Right lobe of liver (tissue), 6 donors: ENCODE measurements around the gene CPT2. TPM values are rescaled to one million over a fixed set of nuclear protein-coding genes. Genes with fewer than 3 reads are reported as not detected.

Source experiments
- ATAC-seq, 4 donors: fragments of 200-7000 bp; cut with Tn5 transposase; one replicate each; pipeline ENCODE4 v1.9.1; 2020; ENCODE audit warnings: mild to moderate bottlenecking in 4 of 4, moderate library complexity in 4 of 4
- DNase-seq, 3 donors: peaks; one replicate each; pipeline ENCODE4 v3.0.0-alpha.2; 2020
- H3K27ac ChIP-seq, 3 donors: fragments of 200-600 bp; one replicate each; pipeline ENCODE4 v1.8.0; 2022
- H3K27me3 ChIP-seq, 2 donors: fragments of 200-600 bp; one replicate each; pipeline ENCODE4 v1.8.0; 2022
- H3K36me3 ChIP-seq, 4 donors: fragments of 200-600 bp; sonication (generic) in 1 of 4; one replicate each; pipeline versions ENCODE4 v1.5.1 to v1.8.0; 2017 to 2022; ENCODE audit warnings: control low read depth in 1 of 4
- H3K4me1 ChIP-seq, 4 donors: fragments of 200-600 bp; sonication (generic) in 1 of 4; one replicate each; pipeline versions ENCODE4 v1.5.1 to v1.8.0; 2017 to 2022; ENCODE audit warnings: control low read depth in 1 of 4
- H3K4me3 ChIP-seq, 3 donors: fragments of 200-600 bp; one replicate each; pipeline ENCODE4 v1.8.0; 2022
- H3K9me3 ChIP-seq, 4 donors: fragments of 200-600 bp; sonication (generic) in 1 of 4; one replicate each; pipeline versions ENCODE4 v1.5.1 to v1.8.0; 2017 to 2022; ENCODE audit warnings: control low read depth in 1 of 4
- POLR2A ChIP-seq: fragments of 450-650 bp; IDR thresholded peaks from one replicate; pipeline ENCODE4 v1.6.1; 2017; ENCODE audit warnings: antibody characterized with exemption, mild to moderate bottlenecking
- WGBS: methylation state at CpG from one replicate; pipeline ENCODE4 v1.1.6; 2018; ENCODE audit warnings: low coverage, low lambda C conversion rate; ENCODE audit not compliant: insufficient coverage; ENCODE audit errors: missing lambda C conversion rate; 5-methylcytosine and 5-hydroxymethylcytosine counted together
- intact Hi-C, 2 donors: fragments of 100-400 bp; cut with DNase I; formaldehyde crosslinking; loops; one replicate each; pipeline versions ENCODE4 v1.11.2 to v1.14.1; 2022
- total RNA-seq, 6 experiments: library from RNA; depleted of rRNA in 2 of 6; stranded (reverse); fragments of >200 nt in 2 of 6; fragmentation: NEBNext Ultra II Directional in 3 of 6; extraction: Animal tissue kit (Norgen Biotek cat#: 25700) in 3 of 6; gene quantifications; one replicate each; pipeline versions ENCODE4 v1.1.0 to v1.2.4, GENCODE V29; 2016 to 2023
- TF ChIP-seq, protein P1 (sequence below), 4 donors: fragments of 200-600 bp in 3 of 4; fragments of 450-650 bp in 1 of 4; IDR thresholded peaks; one replicate each; pipeline versions ENCODE4 v1.5.1 to v1.8.0; 2016 to 2022; ENCODE audit warnings: antibody characterized with exemption in 4 of 4, mild to moderate bottlenecking in 2 of 4
- donor health status: DM: no; HTN: yes; CAD: no.
- donor health status: DM: no; HTN: no; CAD: no.
- donor health status: DM: no; HTN: no; CAD: no.
- donor health status: DM: no; HTN: yes; CAD: no.
- donor health status: DM: no; HTN: yes; CAD: no.

CPT2 gene
- total RNA-seq, 6 experiments from 2014 or later = 37.6 to 108 (median 81.6) TPM

- Histone ChIP-seq H3K27ac (no peak overlapping the region), H3K9me3 (no peaks in the 10 kb centered on the region), H3K27me3 (no peaks in the 10 kb centered on the region), H3K4me3 (no peak overlapping the region), H3K36me3 (no peaks in the 10 kb centered on the region), H3K4me1 (no peaks in the 10 kb centered on the region)
- intact Hi-C loops = no loop called here
- peak in 3 of 4 donors; percentile 20 to 43 (median 41) for ATAC-seq
- TF ChIP-seq POLR2A = no peak
- TF ChIP-seq, protein P1, sequence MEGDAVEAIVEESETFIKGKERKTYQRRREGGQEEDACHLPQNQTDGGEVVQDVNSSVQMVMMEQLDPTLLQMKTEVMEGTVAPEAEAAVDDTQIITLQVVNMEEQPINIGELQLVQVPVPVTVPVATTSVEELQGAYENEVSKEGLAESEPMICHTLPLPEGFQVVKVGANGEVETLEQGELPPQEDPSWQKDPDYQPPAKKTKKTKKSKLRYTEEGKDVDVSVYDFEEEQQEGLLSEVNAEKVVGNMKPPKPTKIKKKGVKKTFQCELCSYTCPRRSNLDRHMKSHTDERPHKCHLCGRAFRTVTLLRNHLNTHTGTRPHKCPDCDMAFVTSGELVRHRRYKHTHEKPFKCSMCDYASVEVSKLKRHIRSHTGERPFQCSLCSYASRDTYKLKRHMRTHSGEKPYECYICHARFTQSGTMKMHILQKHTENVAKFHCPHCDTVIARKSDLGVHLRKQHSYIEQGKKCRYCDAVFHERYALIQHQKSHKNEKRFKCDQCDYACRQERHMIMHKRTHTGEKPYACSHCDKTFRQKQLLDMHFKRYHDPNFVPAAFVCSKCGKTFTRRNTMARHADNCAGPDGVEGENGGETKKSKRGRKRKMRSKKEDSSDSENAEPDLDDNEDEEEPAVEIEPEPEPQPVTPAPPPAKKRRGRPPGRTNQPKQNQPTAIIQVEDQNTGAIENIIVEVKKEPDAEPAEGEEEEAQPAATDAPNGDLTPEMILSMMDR (IDR thresholded peaks at IDR 0.05) = no peak
- WGBS = 34% methylated on average over 4 of the region's 4 CpGs
- no peak for DNase-seq
Measured at GRCh38 chr1:53244141-53244540, 47.5 kb downstream of the CPT2 start.

DNA sequence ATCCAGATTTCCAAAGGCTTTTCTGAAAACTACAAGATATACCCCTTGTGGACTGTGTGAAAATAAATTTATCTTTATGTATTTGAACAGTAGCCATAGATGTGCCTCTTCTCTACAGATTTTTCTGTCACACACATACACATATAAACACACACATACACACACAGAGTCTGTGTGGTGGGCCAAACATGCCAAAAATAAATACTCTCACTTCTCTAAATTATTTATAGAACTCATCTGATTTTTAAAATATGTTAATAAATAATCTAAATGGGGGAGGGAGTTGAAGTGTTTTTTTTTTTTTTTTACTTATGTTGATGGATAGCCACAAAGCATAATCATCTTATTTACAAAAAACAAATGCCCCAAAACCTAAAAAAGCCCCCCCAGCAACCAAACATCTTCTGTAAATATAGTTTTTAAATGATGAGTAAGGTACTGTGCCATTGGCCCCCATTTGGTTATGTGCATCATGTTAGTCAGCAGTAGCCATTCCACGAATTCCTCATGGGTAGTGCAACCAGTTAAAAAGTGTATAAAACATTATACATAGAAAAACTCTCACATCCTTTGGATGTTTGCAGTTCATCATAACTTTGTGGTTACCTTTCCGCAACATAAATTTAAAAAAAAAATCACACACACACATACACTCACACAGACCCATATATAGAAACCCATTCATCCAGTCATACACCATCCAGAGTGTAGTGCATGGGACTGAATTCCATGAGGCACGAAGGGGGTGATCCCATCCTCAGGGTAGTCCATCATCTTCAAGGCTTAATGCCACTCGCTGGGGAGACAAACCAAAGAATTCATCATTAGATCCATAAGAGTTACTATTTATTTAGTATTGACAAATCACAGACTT, 49.9 kb downstream of the CPT2 start:
- TF ChIP-seq, protein P1 (IDR thresholded peaks at IDR 0.05) = no peak
- TF ChIP-seq POLR2A = no peak
- 82% methylated on average over 4 of the region's 4 CpGs for WGBS
- H3K4me3 ChIP-seq = no peak overlapping the region

GRCh38 chr1:53249706-53250105, 53.1 kb downstream of the CPT2 start:
- ATAC-seq (no peak), DNase-seq (no peak)
- Histone ChIP-seq H3K4me3 (no peak overlapping the region), H3K36me3 (no peaks in the 10 kb centered on the region), H3K9me3 (no peaks in the 10 kb centered on the region), H3K4me1 (no peaks in the 10 kb centered on the region), H3K27me3 (no peaks in the 10 kb centered on the region), H3K27ac (no peak overlapping the region)
- intact Hi-C loops = no loop called here
- no peak for TF ChIP-seq POLR2A
- TF ChIP-seq, protein P1 (IDR thresholded peaks at IDR 0.05) = no peak
- WGBS = 50% methylated on average over 3 of the region's 3 CpGs

More for the DNA sequence above, 49.9 kb downstream of the CPT2 start:
- H3K36me3 ChIP-seq = no peaks in the 10 kb centered on the region
- DNase-seq (no peak), ATAC-seq (no peak)
- H3K27me3 ChIP-seq = no peaks in the 10 kb centered on the region
- no peaks in the 10 kb centered on the region for H3K9me3 ChIP-seq
- intact Hi-C loops = no loop called here
- H3K4me1 ChIP-seq = no peaks in the 10 kb centered on the region
- no peak overlapping the region for H3K27ac ChIP-seq

DNA sequence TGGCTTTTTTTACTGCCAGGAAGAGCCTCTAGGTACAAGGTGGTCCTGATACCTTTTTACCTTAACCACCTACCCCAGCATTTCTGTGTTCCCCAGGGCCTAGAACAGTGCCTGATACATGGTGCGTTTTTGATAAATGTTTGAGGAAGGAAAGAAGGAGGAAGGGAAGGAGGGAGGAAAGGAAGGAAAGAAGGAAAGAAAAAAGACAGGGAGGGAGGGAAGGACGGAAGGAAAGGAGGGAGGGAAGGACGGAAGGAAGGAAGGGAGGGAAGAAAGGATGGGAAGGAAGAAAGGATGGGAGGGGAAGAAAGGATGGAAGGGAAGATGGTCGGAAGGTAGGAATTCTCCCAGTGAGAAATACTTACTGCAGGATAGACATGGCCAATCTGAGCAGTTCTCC, 53.7 kb downstream of the CPT2 start:
- no peak for DNase-seq
- Histone ChIP-seq H3K4me1 (no peaks in the 10 kb centered on the region), H3K27ac (no peak overlapping the region), H3K36me3 (no peaks in the 10 kb centered on the region), H3K27me3 (no peaks in the 10 kb centered on the region), H3K4me3 (no peak overlapping the region), H3K9me3 (no peaks in the 10 kb centered on the region)
- intact Hi-C loops = no loop called here
- TF ChIP-seq POLR2A = no peak
- TF ChIP-seq, protein P1 (IDR thresholded peaks at IDR 0.05) = no peak
- no peak for ATAC-seq
- 52% methylated on average over 4 of the region's 4 CpGs for WGBS
